ENCODE data around the gene CARD14.

The CARD14 gene

GRCh38 chr17:80212962-80213642, 43.3 kb downstream of the CARD14 start:
- H3K9ac ChIP-seq: no peak overlapping the region
- no peak overlapping the region for H2AFZ ChIP-seq
- H3K36me3 ChIP-seq (ENCODE audit: control insufficient read depth, insufficient read depth, low read length): no peaks in the 10 kb centered on the region
- H3K27me3 ChIP-seq (ENCODE audit: control insufficient read depth, insufficient read depth, low read length): no peaks in the 10 kb centered on the region
- no peaks in the 10 kb centered on the region for H3K4me1 ChIP-seq
- H3K4me2 ChIP-seq (ENCODE audit: low read length): no peak overlapping the region
- H3K9me3 ChIP-seq (ENCODE audit: control insufficient read depth, low read length): no peaks in the 10 kb centered on the region
- no peak overlapping the region for H3K4me3 ChIP-seq (ENCODE audit: low read depth, low read length)
- no peak overlapping the region for H3K27ac ChIP-seq
- H3K79me2 ChIP-seq: no peaks in the 10 kb centered on the region
- TF ChIP-seq CTCF (IDR thresholded peaks at IDR 0.05): no peak

GRCh38 chr17:80213643-80213975, 43.8 kb downstream of the CARD14 start:
- no peaks in the 10 kb centered on the region for H3K36me3 ChIP-seq (ENCODE audit: control insufficient read depth, insufficient read depth, low read length)

GRCh38 chr17:80214012-80214877, 44.4 kb downstream of the CARD14 start:
- Histone ChIP-seq H3K4me1 (peaks cover 2% of the 10 kb centered on the region), H2AFZ (no peak overlapping the region), H3K4me2 (ENCODE audit: low read length) (no peak overlapping the region), H3K9ac (no peak overlapping the region), H3K27ac (no peak overlapping the region), H3K27me3 (ENCODE audit: control insufficient read depth, insufficient read depth, low read length) (no peaks in the 10 kb centered on the region), H3K9me3 (ENCODE audit: control insufficient read depth, low read length) (no peaks in the 10 kb centered on the region), H3K36me3 (ENCODE audit: control insufficient read depth, insufficient read depth, low read length) (no peaks in the 10 kb centered on the region), H3K4me3 (ENCODE audit: low read depth, low read length) (no peak overlapping the region), H3K79me2 (no peaks in the 10 kb centered on the region)
- TF ChIP-seq CTCF (IDR thresholded peaks at IDR 0.05): no peak

More at GRCh38 chr17:80213643-80213975, 43.8 kb downstream of the CARD14 start:
- H3K27me3 ChIP-seq (ENCODE audit: control insufficient read depth, insufficient read depth, low read length): no peaks in the 10 kb centered on the region
- H3K9ac ChIP-seq: no peak overlapping the region
- H3K4me3 ChIP-seq (ENCODE audit: low read depth, low read length): no peak overlapping the region
- H3K79me2 ChIP-seq: no peaks in the 10 kb centered on the region
- H3K4me1 ChIP-seq: no peaks in the 10 kb centered on the region
- no peak overlapping the region for H3K4me2 ChIP-seq (ENCODE audit: low read length)
- H3K27ac ChIP-seq: no peak overlapping the region
- TF ChIP-seq CTCF (IDR thresholded peaks at IDR 0.05): no peak
- no peaks in the 10 kb centered on the region for H3K9me3 ChIP-seq (ENCODE audit: control insufficient read depth, low read length)
- no peak overlapping the region for H2AFZ ChIP-seq

GRCh38 chr17:80214878-80215210, 45.0 kb downstream of the CARD14 start:
- Histone ChIP-seq H3K9ac (no peak overlapping the region), H3K9me3 (ENCODE audit: control insufficient read depth, low read length) (no peaks in the 10 kb centered on the region), H3K4me2 (ENCODE audit: low read length) (no peak overlapping the region), H3K4me3 (ENCODE audit: low read depth, low read length) (no peak overlapping the region), H3K36me3 (ENCODE audit: control insufficient read depth, insufficient read depth, low read length) (no peaks in the 10 kb centered on the region), H3K79me2 (no peaks in the 10 kb centered on the region), H3K27me3 (ENCODE audit: control insufficient read depth, insufficient read depth, low read length) (no peaks in the 10 kb centered on the region), H3K27ac (no peak overlapping the region), H3K4me1 (peaks cover 7% of the 10 kb centered on the region), H2AFZ (no peak overlapping the region)
- TF ChIP-seq CTCF (IDR thresholded peaks at IDR 0.05): no peak
